22Rv1 (cell line): ENCODE data around the gene PLCB1.

Source experiments
- H3K27ac ChIP-seq: fragments of 450-650 bp; 2 replicates; pipeline ENCODE4 v1.5.1; 2017
- CTCF ChIP-seq: fragments of 450-650 bp; IDR thresholded peaks from 2 replicates; pipeline ENCODE4 v1.5.1; 2017; ENCODE audit warnings: mild to moderate bottlenecking
- ZFX ChIP-seq: fragments of 450-650 bp; IDR thresholded peaks from 2 replicates; pipeline ENCODE4 v1.6.1; 2017; ENCODE audit warnings: antibody characterized with exemption, borderline replicate concordance

PLCB1 gene

GRCh38 chr20:8903655-8904605, 771.9 kb downstream of the PLCB1 start:
- H3K27ac ChIP-seq = no peak overlapping the region
- no peak for TF ChIP-seq CTCF
- TF ChIP-seq ZFX = no peak

GRCh38 chr20:8909596-8909995, 777.5 kb downstream of the PLCB1 start:
- no peak for TF ChIP-seq ZFX
- TF ChIP-seq CTCF = no peak

GRCh38 chr20:8912096-8912495, 780.0 kb downstream of the PLCB1 start:
- no peak for TF ChIP-seq CTCF
- no peak for TF ChIP-seq ZFX
- H3K27ac ChIP-seq = no peak overlapping the region

More at GRCh38 chr20:8909596-8909995, 777.5 kb downstream of the PLCB1 start:
- no peak overlapping the region for H3K27ac ChIP-seq

- TF ChIP-seq ZFX (no peak), CTCF (no peak)
- no peak overlapping the region for H3K27ac ChIP-seq
These were observed 780.7 kb downstream of the PLCB1 start for GRCh38 chr20:8912731-8913130.

GRCh38 chr20:8913456-8913855, 781.4 kb downstream of the PLCB1 start:
- TF ChIP-seq ZFX = no peak
- TF ChIP-seq CTCF = no peak
- H3K27ac ChIP-seq = no peak overlapping the region

- TF ChIP-seq CTCF (no peak), ZFX (no peak)
- H3K27ac ChIP-seq = no peak overlapping the region
These were observed 782.4 kb downstream of the PLCB1 start for GRCh38 chr20:8914421-8914820.

- H3K27ac ChIP-seq = no peak overlapping the region
- TF ChIP-seq ZFX = no peak
- no peak for TF ChIP-seq CTCF
These were observed 785.0 kb downstream of the PLCB1 start for GRCh38 chr20:8917084-8917483.
